ENCODE measurements around the gene LUC7L. TPM values are rescaled to one million over a fixed set of nuclear protein-coding genes. Genes with fewer than 3 reads are reported as not detected.
A peak's percentile ranks its signal among the peaks of the same experiment; 100 is the strongest.

Gene LUC7L
- total and polyA plus RNA-seq, 7 experiments from 2014 or later, result 6.9 to 177 (median 148) TPM

DNA sequence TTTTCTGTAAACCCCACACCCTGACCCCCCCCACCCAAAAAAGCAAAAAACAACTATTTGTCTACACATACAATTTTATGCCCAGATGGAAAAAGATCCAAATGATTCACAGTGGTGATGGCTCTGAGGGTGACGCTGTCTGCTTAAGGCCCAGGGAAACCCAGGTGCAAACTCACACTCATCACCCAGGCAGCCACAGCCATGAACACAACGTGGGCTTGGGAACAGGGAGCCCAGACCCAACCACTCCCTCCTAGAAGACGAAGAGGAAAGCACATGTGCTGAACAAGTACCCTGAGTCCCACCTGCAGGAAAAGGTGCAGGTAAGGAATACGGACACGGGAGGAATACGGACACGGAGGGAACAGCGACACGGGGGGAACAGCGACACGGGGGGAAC lies 43.6 kb downstream of the LUC7L start:
- peaks cover 3 to 11% of the 10 kb centered on the region in 2 donors for H3K4me1 ChIP-seq (ENCODE audit: control insufficient read depth in 2 of 2, insufficient read depth in 2 of 2, low read length in 2 of 2)
- ChIA-PET CTCF (no interaction called here), POLR2A (no interaction called here)
- Mint-ChIP-seq H3K36me3 (peaks cover 0 to 17% (median 8%) of the 10 kb centered on the region in 5 donors), H3K9me3 (peaks cover 0 to 1% (median 0%) of the 10 kb centered on the region in 11 donors), H3K4me1 (peaks cover 4 to 11% (median 8%) of the 10 kb centered on the region in 7 donors), H3K27ac (no peak overlapping the region), H3K27me3 (peaks cover 0 to 2% (median 0%) of the 10 kb centered on the region in 5 donors), H3K4me3 (no peak overlapping the region)
- no peaks in the 10 kb centered on the region for H3K9me3 ChIP-seq (ENCODE audit: control insufficient read depth in 2 of 3, low read length in 3 of 3)
- H3K36me3 ChIP-seq (ENCODE audit: control insufficient read depth in 2 of 3, insufficient read depth in 3 of 3, low read length in 3 of 3), result peaks cover 0 to 34% (median 9%) of the 10 kb centered on the region in 3 experiments
- ATAC-seq (no peak), DNase-seq (no peak)
- H3K27me3 ChIP-seq (ENCODE audit: control insufficient read depth in 2 of 2, insufficient read depth in 2 of 2, low read length in 2 of 2), result no peaks in the 10 kb centered on the region
- no peak overlapping the region for H3K4me3 ChIP-seq (ENCODE audit: low read length)
- no peak overlapping the region for H3K27ac ChIP-seq (ENCODE audit: low read depth, low read length)
- intact Hi-C loops (cut with micrococcal nuclease), result no loop called here

DNA sequence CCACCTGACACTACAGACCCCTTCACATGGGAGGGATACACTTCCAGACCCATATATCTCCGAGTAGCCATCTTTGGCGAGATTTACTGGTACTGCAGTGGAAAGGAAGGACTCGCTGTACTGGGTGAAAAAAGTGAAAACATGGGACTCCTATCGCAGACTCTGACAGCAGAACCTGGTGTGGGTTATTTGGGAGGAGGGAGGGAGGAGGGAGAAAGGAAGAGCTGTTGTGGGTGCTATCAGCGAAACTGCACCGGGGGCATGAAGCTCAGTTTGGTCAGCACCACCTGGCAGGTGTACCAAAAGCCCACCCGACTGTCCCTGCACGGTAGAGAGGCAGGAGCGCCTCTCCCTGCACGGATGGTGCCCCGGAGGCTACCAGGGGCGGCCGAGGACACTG lies 44.0 kb downstream of the LUC7L start:
- intact Hi-C loops (cut with micrococcal nuclease), result no loop called here
- H3K9me3 Mint-ChIP-seq, result peaks cover 0 to 1% (median 0%) of the 10 kb centered on the region in 11 donors
- no peak overlapping the region for H3K27ac Mint-ChIP-seq

GRCh38 chr16:183005-183404 lies 46.2 kb downstream of the LUC7L start:
- intact Hi-C loops (cut with micrococcal nuclease), result no loop called here
- peaks cover 6 to 22% (median 12%) of the 10 kb centered on the region in 5 donors for H3K27me3 Mint-ChIP-seq
- no peak for DNase-seq
- H3K4me3 Mint-ChIP-seq, result peak overlapping the region in 1 of 10 donors; percentile 25
- POLR2A ChIA-PET, result no interaction called here
- H3K4me1 Mint-ChIP-seq, result peaks cover 0 to 7% (median 4%) of the 10 kb centered on the region in 7 donors
- ATAC-seq, result no peak
- Histone ChIP-seq H3K9me3 (ENCODE audit: control insufficient read depth in 2 of 3, low read length in 3 of 3) (no peaks in the 10 kb centered on the region), H3K27me3 (ENCODE audit: control insufficient read depth in 2 of 2, insufficient read depth in 2 of 2, low read length in 2 of 2) (peaks cover 14 to 15% of the 10 kb centered on the region in 2 donors), H3K4me3 (ENCODE audit: low read length) (no peak overlapping the region), H3K4me1 (ENCODE audit: control insufficient read depth in 2 of 2, insufficient read depth in 2 of 2, low read length in 2 of 2) (peaks cover 3 to 9% of the 10 kb centered on the region in 2 donors), H3K27ac (ENCODE audit: low read depth, low read length) (no peak overlapping the region), H3K36me3 (ENCODE audit: control insufficient read depth in 2 of 3, insufficient read depth in 3 of 3, low read length in 3 of 3) (peaks cover 0 to 10% (median 0%) of the 10 kb centered on the region in 3 experiments)
- peak overlapping the region in 1 of 9 donors; percentile 33 for H3K27ac Mint-ChIP-seq
- H3K36me3 Mint-ChIP-seq, result peaks cover 0 to 5% (median 0%) of the 10 kb centered on the region in 5 donors
- CTCF ChIA-PET, result interaction anchor here (1.6 to 2.1 kb wide), 2 partner anchors 45 to 117 kb away, joined by 4 to 6 read pairs; no protein-coding TSS in a partner anchor
- H3K9me3 Mint-ChIP-seq, result peaks cover 0 to 1% (median 0%) of the 10 kb centered on the region in 11 donors

More for the DNA sequence above, 44.0 kb downstream of the LUC7L start:
- H3K36me3 ChIP-seq (ENCODE audit: control insufficient read depth in 2 of 3, insufficient read depth in 3 of 3, low read length in 3 of 3), result peaks cover 0 to 29% (median 4%) of the 10 kb centered on the region in 3 experiments
- H3K27me3 Mint-ChIP-seq, result peaks cover 0 to 2% (median 0%) of the 10 kb centered on the region in 5 donors
- no peak overlapping the region for H3K4me3 Mint-ChIP-seq
- peaks cover 0 to 13% (median 7%) of the 10 kb centered on the region in 5 donors for H3K36me3 Mint-ChIP-seq
- no peak overlapping the region for H3K27ac ChIP-seq (ENCODE audit: low read depth, low read length)
- H3K27me3 ChIP-seq (ENCODE audit: control insufficient read depth in 2 of 2, insufficient read depth in 2 of 2, low read length in 2 of 2), result no peaks in the 10 kb centered on the region
- peaks cover 4 to 11% (median 8%) of the 10 kb centered on the region in 7 donors for H3K4me1 Mint-ChIP-seq
- H3K9me3 ChIP-seq (ENCODE audit: control insufficient read depth in 2 of 3, low read length in 3 of 3), result no peaks in the 10 kb centered on the region
- ChIA-PET POLR2A (no interaction called here), CTCF (no interaction called here)
- ATAC-seq (no peak), DNase-seq (no peak)
- no peak overlapping the region for H3K4me3 ChIP-seq (ENCODE audit: low read length)
- H3K4me1 ChIP-seq (ENCODE audit: control insufficient read depth in 2 of 2, insufficient read depth in 2 of 2, low read length in 2 of 2), result peaks cover 3 to 11% of the 10 kb centered on the region in 2 donors

GRCh38 chr16:181565-182021 lies 47.7 kb downstream of the LUC7L start:
- Histone ChIP-seq H3K4me3 (ENCODE audit: low read length) (no peak overlapping the region), H3K9me3 (ENCODE audit: control insufficient read depth in 2 of 3, low read length in 3 of 3) (no peaks in the 10 kb centered on the region), H3K27me3 (ENCODE audit: control insufficient read depth in 2 of 2, insufficient read depth in 2 of 2, low read length in 2 of 2) (peaks cover 20 to 23% of the 10 kb centered on the region in 2 donors), H3K36me3 (ENCODE audit: control insufficient read depth in 2 of 3, insufficient read depth in 3 of 3, low read length in 3 of 3) (no peaks in the 10 kb centered on the region), H3K4me1 (ENCODE audit: control insufficient read depth in 2 of 2, insufficient read depth in 2 of 2, low read length in 2 of 2) (peaks cover 3 to 9% of the 10 kb centered on the region in 2 donors), H3K27ac (ENCODE audit: low read depth, low read length) (no peak overlapping the region)
- POLR2A ChIA-PET, result interaction anchor here (0.6 to 1.1 kb wide), 3 partner anchors 44 to 1659 kb away, joined by 3 to 4 read pairs (median 4); no protein-coding TSS in a partner anchor
- CTCF ChIA-PET, result interaction anchor here (1.0 to 2.1 kb wide), 7 partner anchors 11 to 116 kb away, joined by 3 to 9 read pairs (median 6); no protein-coding TSS in a partner anchor
- peak in 1 of 9 donors; percentile 91 for DNase-seq
- ATAC-seq, result no peak
- peaks cover 13 to 32% (median 19%) of the 10 kb centered on the region in 5 donors for H3K27me3 Mint-ChIP-seq
- intact Hi-C loops (cut with micrococcal nuclease), result loop anchor here (1.0 to 2.0 kb wide), 9 partner anchors 27 to 181 kb away; partner anchors contain the start of genes AXIN1 (in 1 of the 2) and NPRL3 (in 1 of the 2)
- peaks cover 0 to 1% (median 0%) of the 10 kb centered on the region in 11 donors for H3K9me3 Mint-ChIP-seq
- peaks cover 0 to 9% (median 4%) of the 10 kb centered on the region in 7 donors for H3K4me1 Mint-ChIP-seq
- peak overlapping the region in 3 of 10 donors; percentile 6 to 51 (median 18) for H3K4me3 Mint-ChIP-seq
- H3K27ac Mint-ChIP-seq, result peak overlapping the region in 2 of 9 donors; percentile 41 to 75
- H3K36me3 Mint-ChIP-seq, result peaks cover 0 to 5% (median 0%) of the 10 kb centered on the region in 5 donors

DNA sequence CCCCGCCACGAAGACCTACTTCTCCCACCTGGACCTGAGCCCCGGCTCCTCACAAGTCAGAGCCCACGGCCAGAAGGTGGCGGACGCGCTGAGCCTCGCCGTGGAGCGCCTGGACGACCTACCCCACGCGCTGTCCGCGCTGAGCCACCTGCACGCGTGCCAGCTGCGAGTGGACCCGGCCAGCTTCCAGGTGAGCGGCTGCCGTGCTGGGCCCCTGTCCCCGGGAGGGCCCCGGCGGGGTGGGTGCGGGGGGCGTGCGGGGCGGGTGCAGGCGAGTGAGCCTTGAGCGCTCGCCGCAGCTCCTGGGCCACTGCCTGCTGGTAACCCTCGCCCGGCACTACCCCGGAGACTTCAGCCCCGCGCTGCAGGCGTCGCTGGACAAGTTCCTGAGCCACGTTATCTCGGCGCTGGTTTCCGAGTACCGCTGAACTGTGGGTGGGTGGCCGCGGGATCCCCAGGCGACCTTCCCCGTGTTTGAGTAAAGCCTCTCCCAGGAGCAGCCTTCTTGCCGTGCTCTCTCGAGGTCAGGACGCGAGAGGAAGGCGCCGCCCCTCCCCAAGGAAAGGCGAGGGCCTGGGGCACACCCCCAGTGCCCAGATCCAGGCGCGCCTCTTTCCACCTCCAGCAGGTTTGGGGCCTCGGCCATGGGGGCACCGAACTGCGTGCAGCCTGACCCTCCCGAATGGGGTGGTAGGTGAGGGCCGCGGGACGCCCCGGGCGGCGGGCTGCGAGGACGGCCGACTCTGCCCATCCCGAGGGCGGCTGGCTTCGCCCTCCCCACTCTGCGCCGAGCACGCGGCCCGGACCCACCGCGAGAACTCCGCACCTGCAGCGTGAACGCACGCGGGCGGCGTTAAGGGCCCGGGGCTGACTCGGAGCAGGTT lies 48.3 kb downstream of the LUC7L start:
- Histone ChIP-seq H3K27ac (ENCODE audit: low read depth, low read length) (no peak overlapping the region), H3K27me3 (ENCODE audit: control insufficient read depth in 2 of 2, insufficient read depth in 2 of 2, low read length in 2 of 2) (peaks cover 20 to 23% of the 10 kb centered on the region in 2 donors), H3K4me3 (ENCODE audit: low read length) (peak overlapping the region; percentile 47), H3K36me3 (ENCODE audit: control insufficient read depth in 2 of 3, insufficient read depth in 3 of 3, low read length in 3 of 3) (no peaks in the 10 kb centered on the region), H3K9me3 (ENCODE audit: control insufficient read depth in 2 of 3, low read length in 3 of 3) (no peaks in the 10 kb centered on the region), H3K4me1 (ENCODE audit: control insufficient read depth in 2 of 2, insufficient read depth in 2 of 2, low read length in 2 of 2) (peaks cover 3 to 9% of the 10 kb centered on the region in 2 donors)
- intact Hi-C loops (cut with micrococcal nuclease), result loop anchor here (1.0 to 2.0 kb wide), 10 partner anchors 27 to 182 kb away; partner anchors contain the start of genes AXIN1 (in 1 of the 2) and NPRL3 (in 1 of the 2)
- ChIA-PET CTCF (interaction anchor here (0.6 to 1.7 kb wide), 7 partner anchors 10 to 115 kb away, joined by 4 to 9 read pairs (median 5); no protein-coding TSS in a partner anchor), POLR2A (interaction anchor here (0.6 to 1.2 kb wide), 6 partner anchors 43 to 1660 kb away, joined by 3 to 5 read pairs (median 4); partner anchors contain the start of genes DECR2 and LUC7L)
- peaks cover 0 to 9% (median 4%) of the 10 kb centered on the region in 7 donors for H3K4me1 Mint-ChIP-seq
- peak; percentile 96 for ATAC-seq
- H3K4me3 Mint-ChIP-seq, result peak overlapping the region in 8 of 10 donors; percentile 30 to 69 (median 57)
- no peak overlapping the region for H3K27ac Mint-ChIP-seq
- H3K27me3 Mint-ChIP-seq, result peaks cover 13 to 34% (median 19%) of the 10 kb centered on the region in 5 donors
- H3K36me3 Mint-ChIP-seq, result peaks cover 0 to 5% (median 0%) of the 10 kb centered on the region in 5 donors
- H3K9me3 Mint-ChIP-seq, result peaks cover 0 to 1% (median 0%) of the 10 kb centered on the region in 11 donors
- DNase-seq, result peak in 8 of 9 donors; percentile 73 to 91 (median 84)
